Measurements from ENCODE around the gene IMPA2. TPM values are rescaled to one million over a fixed set of nuclear protein-coding genes. Genes with fewer than 3 reads are reported as not detected.
"Not testable (repeated sequence)": the region's sequence is repeated elsewhere in the genome, so short reads cannot be mapped to it uniquely, and the experiment has no call there.

The IMPA2 gene
- total RNA-seq, 1 donor = 25.1 TPM

DNA sequence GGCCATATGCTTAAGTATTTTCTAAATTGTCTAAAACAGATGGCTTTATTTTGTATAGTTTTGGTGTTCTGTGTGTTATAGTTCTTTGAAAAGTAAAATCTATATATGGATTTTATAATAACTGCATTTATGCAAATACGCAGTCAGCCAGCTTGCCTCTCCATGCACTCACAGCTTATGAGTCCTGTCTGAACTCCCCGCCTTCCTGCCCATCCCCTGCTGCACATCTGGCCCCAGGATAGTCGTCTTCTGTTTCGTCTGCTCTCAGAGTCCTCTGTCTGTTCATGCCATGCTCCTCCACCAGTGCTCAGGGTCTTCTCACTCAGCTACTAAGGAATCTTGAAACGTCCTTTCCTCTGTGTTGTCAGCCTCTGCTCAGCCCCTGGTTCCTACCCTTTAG lies 84.1 kb downstream of the IMPA2 start:
- no peaks in the 10 kb centered on the region for H3K27me3 ChIP-seq (ENCODE audit: insufficient read depth, low read length)
- no peak overlapping the region for H3K4me3 ChIP-seq (ENCODE audit: low read length)
- no peaks in the 10 kb centered on the region for H3K4me1 ChIP-seq (ENCODE audit: insufficient read depth, low read length)
- no peaks in the 10 kb centered on the region for H3K9me3 ChIP-seq (ENCODE audit: low read depth, low read length)

DNA sequence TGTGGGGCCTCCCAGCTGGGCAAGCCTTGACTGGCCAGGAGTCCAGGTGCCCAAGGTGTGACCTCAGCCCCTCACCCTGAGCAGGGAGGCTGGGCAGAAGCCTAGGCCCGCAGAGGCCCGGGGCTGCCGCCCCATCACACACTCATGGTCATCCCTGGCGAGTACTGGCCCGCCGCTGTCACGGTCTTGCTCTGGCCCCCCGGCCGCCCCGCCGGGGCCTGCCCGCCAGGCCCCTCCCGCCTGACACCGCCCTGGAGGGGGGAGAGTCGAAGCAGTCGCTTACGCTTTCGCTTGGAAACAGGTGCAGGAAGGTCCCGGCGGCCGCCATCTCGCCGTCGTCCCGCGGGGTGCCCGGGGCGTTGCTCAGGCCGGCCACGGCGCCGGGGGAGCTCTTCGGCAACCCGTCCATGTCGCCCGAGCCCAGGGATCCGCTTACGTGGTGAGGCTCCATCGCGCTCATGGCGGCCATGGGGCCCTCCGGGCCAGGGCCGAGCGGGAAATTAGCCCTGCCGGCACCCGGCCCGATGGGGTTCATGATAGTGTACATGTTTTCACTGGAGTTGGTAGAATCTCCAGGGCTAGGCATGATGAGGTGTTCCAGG lies 85.7 kb downstream of the IMPA2 start:
- H3K4me1 ChIP-seq (ENCODE audit: insufficient read depth, low read length) = no peaks in the 10 kb centered on the region
- no peak overlapping the region for H3K4me3 ChIP-seq (ENCODE audit: low read length)

DNA sequence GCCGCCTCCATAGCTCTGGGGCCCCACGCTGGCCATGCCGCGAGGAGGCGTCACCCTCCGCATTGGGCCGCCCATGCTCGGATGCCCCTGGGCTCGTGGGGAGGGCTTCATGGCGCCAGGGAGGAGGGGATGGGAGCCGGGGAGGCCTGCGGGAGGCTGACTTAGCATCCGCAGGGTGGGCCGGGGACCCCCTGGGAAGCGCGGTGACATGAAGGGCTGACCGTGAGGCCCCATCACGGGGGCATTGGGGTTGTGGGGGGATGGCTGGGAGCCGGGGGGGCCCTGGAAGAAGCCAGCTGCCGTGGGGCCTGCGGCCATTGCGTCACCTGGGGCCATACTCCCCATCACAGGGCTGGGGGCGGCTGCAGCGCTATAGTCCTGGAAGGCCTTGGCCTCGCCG lies 86.4 kb downstream of the IMPA2 start:
- Histone ChIP-seq H3K4me1 (ENCODE audit: insufficient read depth, low read length) (no peaks in the 10 kb centered on the region), H3K4me3 (ENCODE audit: low read length) (no peak overlapping the region), H3K9me3 (ENCODE audit: low read depth, low read length) (no peaks in the 10 kb centered on the region), H3K27me3 (ENCODE audit: insufficient read depth, low read length) (no peaks in the 10 kb centered on the region)

More for the DNA sequence above, 85.7 kb downstream of the IMPA2 start:
- H3K9me3 ChIP-seq (ENCODE audit: low read depth, low read length) = no peaks in the 10 kb centered on the region
- no peaks in the 10 kb centered on the region for H3K27me3 ChIP-seq (ENCODE audit: insufficient read depth, low read length)

DNA sequence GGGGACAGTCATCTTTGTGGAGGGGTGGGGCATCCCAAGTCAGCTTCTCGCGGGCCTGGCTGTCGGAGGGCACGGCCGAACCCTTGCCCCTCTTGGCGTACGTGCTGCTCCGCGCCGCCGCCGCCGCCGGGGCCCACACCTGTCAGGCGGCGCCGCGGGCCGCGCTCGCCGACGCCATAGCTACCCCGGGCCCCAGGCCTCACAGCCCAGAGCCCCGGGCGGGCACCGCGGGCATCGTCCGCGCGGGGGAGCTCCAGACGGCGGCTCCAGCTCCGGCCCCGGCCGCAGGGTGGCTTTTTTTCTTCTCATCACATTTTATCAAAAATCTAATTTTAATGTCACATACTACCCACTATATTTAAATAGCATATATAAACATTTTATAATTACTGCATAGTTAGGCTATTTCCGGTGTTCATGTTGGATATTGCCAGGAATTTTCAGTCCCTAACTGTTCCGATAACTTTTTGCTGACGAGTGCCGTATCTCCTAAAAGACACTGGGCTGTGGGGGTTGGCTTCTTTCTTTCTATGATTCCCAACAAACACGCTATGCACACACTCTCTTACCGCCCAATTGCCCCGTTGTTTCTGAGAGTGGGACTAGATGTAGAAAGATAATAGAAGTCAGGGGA lies 87.1 kb downstream of the IMPA2 start:
- not testable (repeated sequence) for H3K9me3 ChIP-seq (ENCODE audit: low read depth, low read length); H3K27me3 ChIP-seq (ENCODE audit: insufficient read depth, low read length); H3K4me1 ChIP-seq (ENCODE audit: insufficient read depth, low read length); H3K4me3 ChIP-seq (ENCODE audit: low read length)

DNA sequence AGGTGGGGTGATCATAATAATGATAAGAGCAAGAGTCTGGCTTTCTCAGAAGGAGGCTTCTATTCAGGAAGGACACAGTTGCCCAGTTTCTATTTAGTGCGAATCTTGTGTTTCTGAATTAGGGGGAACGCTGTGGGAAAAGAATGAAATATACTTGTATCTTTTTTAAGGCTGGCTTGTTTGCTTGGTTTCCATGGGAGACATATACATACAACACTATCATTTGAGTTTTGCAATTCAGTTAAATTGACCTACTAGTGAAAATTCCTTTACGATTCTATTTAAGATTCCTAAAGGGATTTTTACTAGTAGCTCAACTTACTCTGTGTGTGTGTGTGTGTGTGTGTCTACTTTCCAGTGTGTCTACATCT lies 87.6 kb downstream of the IMPA2 start:
- no peaks in the 10 kb centered on the region for H3K27me3 ChIP-seq (ENCODE audit: insufficient read depth, low read length)
- no peaks in the 10 kb centered on the region for H3K4me1 ChIP-seq (ENCODE audit: insufficient read depth, low read length)
- no peak overlapping the region for H3K4me3 ChIP-seq (ENCODE audit: low read length)
- no peaks in the 10 kb centered on the region for H3K9me3 ChIP-seq (ENCODE audit: low read depth, low read length)

DNA sequence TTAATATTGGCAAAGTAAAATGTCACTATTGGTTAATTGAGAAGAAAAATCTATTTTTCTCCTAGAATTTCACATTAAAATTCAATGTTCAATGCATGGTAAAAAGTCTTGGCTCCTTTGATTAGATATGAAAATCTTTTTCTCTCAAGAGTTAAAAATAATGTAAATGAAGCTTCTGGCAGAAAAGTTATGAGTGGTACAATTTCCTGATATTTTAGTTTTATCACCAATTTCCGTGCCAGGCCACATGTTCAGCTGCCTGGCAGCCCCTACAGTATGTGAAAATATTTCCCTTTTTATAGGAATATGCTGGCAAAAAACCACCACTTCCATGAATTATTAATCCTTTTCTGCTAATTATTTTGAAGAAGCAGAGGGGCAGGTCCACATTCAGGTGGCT lies 89.8 kb downstream of the IMPA2 start:
- H3K27me3 ChIP-seq (ENCODE audit: insufficient read depth, low read length); H3K9me3 ChIP-seq (ENCODE audit: low read depth, low read length); H3K4me1 ChIP-seq (ENCODE audit: insufficient read depth, low read length); H3K4me3 ChIP-seq (ENCODE audit: low read length): not testable (repeated sequence)

DNA sequence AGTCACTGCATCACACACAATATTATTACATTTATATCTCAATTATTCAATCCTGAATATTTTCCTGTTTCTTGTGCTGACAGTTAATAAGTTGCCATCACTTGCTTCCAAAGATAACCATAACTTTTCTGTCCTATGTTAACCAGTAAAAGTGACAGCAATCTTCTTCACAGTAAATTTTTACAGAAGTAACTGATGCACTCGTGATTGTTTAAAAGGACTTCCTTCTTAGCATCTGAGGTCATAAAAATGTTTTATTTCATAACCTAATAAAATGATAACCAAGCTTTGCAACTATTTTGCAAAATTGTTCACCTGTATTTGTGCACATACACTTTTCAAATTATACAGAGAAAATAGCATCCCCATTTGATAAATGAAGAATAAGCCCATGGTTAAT lies 91.7 kb downstream of the IMPA2 start:
- H3K9me3 ChIP-seq (ENCODE audit: low read depth, low read length) = no peaks in the 10 kb centered on the region
- peaks cover 3% of the 10 kb centered on the region for H3K27me3 ChIP-seq (ENCODE audit: insufficient read depth, low read length)
- H3K4me3 ChIP-seq (ENCODE audit: low read length) = no peak overlapping the region
- H3K4me1 ChIP-seq (ENCODE audit: insufficient read depth, low read length) = no peaks in the 10 kb centered on the region

DNA sequence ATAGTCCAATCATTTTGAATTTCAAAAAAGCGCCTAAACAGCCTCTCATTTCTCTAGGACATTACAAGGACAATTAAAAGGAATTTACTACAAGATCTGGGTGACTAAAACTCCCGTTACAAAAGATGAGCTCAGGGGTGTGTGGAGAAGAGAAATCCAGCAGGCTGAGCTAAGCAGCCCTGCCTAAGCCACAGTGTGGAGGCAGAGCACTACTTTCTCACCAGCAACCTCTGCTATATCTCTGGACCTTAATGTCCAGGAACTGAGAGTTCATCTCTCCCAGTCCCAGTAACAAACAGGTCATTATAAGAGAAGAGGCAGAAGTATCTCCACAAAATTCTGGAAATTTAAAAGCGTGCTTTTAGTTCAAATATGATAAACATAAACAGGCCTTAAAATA lies 93.4 kb downstream of the IMPA2 start:
- Histone ChIP-seq H3K4me3 (ENCODE audit: low read length) (no peak overlapping the region), H3K4me1 (ENCODE audit: insufficient read depth, low read length) (no peaks in the 10 kb centered on the region), H3K27me3 (ENCODE audit: insufficient read depth, low read length) (peaks cover 3% of the 10 kb centered on the region), H3K9me3 (ENCODE audit: low read depth, low read length) (no peaks in the 10 kb centered on the region)

DNA sequence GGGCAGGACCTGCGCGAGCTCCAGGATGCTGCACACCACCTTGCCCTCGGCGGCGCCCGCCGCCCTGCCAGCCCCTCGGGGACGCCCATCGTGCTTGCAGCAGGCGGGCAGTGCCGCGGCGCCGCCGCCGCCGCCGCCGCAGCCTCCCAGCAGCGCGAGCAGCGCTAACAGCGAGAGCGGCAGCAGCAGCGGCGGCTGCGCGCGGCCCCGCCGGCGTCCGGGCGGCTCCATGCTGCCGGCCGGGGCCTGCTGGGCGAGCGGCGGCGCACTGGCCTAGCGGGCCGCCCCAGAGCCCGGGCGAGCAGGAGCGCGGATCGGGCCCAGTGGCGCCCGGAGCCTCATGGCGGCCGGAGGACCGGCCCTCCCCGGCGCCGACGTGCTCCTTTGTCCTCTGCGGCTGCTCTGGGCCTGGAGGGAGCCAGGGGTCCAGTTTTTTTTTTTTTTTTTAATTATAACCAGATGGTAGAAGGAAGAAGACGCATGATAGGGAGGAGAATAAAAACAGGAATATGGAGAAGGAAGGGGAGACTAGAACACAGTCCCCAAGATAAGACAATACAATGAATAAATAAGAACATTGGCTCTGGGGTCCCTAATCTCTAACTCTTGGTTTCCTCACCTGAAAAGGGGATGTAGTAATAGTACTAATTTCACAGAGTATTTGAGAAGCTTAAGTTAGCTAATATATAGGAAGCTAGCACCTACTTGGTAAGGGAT lies 95.3 kb downstream of the IMPA2 start:
- H3K4me3 ChIP-seq (ENCODE audit: low read length) = no peak overlapping the region
- H3K27me3 ChIP-seq (ENCODE audit: insufficient read depth, low read length) = peaks cover 3% of the 10 kb centered on the region
- H3K4me1 ChIP-seq (ENCODE audit: insufficient read depth, low read length) = no peaks in the 10 kb centered on the region
- no peaks in the 10 kb centered on the region for H3K9me3 ChIP-seq (ENCODE audit: low read depth, low read length)

DNA sequence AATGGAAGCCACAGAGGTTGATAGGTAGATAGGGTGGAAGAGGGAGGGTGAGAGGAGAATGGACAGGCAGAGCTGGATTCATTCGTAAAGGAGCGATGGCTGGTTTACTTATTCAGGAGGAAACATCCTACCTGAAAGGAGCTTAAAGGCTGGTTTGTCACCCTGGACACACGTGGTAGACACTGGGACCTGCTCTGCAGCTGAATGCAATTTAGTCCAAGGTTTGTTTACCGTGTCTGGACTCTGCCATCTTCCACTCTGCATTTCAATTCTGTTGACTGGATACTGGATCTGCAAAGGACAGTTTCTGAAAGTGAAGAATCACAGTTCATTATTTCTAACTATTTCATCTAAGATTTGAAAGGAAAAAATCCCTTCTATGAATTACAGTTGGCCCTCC lies 96.7 kb downstream of the IMPA2 start:
- not testable (repeated sequence) for H3K4me1 ChIP-seq (ENCODE audit: insufficient read depth, low read length); H3K27me3 ChIP-seq (ENCODE audit: insufficient read depth, low read length); H3K4me3 ChIP-seq (ENCODE audit: low read length); H3K9me3 ChIP-seq (ENCODE audit: low read depth, low read length)

DNA sequence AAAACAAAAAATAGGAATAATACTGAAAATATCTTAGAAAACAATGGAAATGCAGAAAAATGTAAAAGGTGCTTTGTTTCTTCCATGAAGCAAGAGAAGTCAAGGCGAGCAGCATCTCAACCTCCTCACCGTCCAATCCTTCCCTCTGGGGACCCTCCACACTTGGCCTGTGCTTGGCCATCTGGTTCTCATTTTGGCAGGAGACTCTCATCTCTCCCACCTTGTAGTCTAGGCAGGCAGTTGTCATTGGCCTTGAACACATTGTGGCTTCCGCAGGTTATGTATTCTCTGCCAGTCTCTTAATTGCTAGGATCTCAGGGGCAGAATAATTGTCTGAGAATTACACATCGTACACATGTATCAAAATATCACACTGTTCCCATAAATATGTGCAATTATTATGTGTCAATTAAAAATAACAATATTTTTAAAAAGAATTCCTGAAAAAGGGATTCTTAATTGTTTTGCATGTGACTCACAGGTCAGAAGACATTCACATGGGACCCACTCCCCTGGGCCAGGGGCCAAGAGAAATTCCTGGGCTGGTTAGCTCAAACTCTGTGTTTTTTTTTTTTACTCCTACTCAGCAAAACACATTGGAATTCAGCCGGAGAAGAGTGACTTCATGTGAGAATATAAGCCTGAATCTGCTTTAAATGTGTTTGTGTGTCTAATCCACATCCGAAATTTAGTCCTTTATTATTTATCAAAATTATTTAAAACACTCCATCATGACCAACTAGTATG lies 98.4 kb downstream of the IMPA2 start:
- Histone ChIP-seq H3K27me3 (ENCODE audit: insufficient read depth, low read length) (peaks cover under 1% of the 10 kb centered on the region), H3K9me3 (ENCODE audit: low read depth, low read length) (no peaks in the 10 kb centered on the region), H3K4me3 (ENCODE audit: low read length) (no peak overlapping the region), H3K4me1 (ENCODE audit: insufficient read depth, low read length) (no peaks in the 10 kb centered on the region)

Other genes starting within 250 kb of the IMPA2 start
- gene CHMP1B, start 130.1 kb upstream of the IMPA2 start, total RNA-seq = 211 TPM
- gene MPPE1, start 73.2 kb upstream of the IMPA2 start, total RNA-seq = 30.7 TPM
- not detected for gene ANKRD62, start 112.3 kb downstream of the IMPA2 start, total RNA-seq